GM18505 (cell line): ENCODE results near the gene INPP5A.

Experiments used
- ATAC-seq: cut with Tn5 transposase; IDR thresholded peaks from one replicate; pipeline ENCODE4 v1.9.1; 2021; ENCODE audit not compliant: unreplicated experiment
- POLR2A ChIP-seq: IDR thresholded peaks from 4 replicates; pipeline ENCODE4 v1.6.1; 2011; ENCODE audit warnings: borderline replicate concordance; ENCODE audit not compliant: insufficient read depth, insufficient read length; ENCODE audit errors: extremely low read depth

INPP5A gene

DNA sequence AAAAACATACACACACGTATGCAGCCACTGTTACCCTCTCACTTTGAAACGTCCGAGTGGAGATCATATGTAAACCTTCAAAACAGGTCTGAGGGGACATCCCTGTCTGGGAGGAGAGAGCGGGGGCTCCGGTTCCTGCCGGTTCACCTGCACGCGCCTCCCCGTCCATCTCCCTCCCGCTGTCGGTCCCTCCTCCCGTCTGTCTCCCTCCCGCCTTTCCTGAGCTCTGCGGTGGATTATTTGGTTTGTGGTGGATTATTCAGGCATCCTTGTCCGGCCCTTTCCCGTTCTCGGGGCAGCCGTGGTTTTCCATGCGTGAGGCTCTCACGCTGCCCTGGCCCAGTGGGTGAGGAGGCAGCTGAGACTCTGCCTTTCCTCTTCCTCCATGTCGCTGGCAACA, 188.6 kb downstream of the INPP5A start:
- no peak for TF ChIP-seq POLR2A
- no peak for ATAC-seq

DNA sequence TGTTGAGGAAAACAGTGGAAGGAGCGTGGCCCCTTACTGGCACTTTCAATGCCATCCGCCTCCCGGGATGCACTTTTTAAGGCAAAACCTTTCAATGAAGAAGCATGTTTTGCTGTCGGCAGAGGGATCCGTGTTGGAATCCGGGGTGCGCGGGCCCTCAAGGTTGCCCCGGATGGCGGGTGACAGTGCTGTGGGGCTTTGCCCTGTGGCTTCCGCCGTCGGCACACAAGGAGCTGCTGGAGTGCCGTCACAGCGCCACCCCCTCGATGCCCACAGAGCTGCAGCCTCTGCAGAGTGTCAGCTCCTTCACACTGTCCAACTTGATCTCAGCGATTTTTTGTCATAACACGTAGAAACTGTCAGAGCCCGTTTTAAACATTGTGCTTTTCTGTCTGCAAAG, 189.4 kb downstream of the INPP5A start:
- no peak for TF ChIP-seq POLR2A
- no peak for ATAC-seq

DNA sequence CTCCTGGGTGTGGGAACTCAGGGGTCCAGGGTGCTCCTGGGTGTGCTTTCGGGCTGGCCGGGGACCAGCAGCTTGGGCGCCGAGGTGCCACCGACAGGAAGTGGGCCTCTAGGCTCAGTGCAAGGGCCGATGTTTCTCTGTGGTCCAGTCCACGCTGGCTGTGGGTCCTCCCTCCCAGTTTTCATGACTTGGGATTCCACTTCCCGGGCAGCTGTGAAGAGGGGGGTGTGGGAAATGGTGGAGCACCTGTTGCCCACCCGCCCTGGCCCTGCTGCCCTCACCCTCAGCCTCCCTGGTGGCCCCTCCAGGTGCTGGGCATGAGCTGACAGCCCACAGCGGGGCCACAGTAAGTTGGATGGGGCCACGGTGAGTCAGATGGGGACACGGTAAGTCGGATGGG, 189.8 kb downstream of the INPP5A start:
- ATAC-seq, result no peak
- no peak for TF ChIP-seq POLR2A

DNA sequence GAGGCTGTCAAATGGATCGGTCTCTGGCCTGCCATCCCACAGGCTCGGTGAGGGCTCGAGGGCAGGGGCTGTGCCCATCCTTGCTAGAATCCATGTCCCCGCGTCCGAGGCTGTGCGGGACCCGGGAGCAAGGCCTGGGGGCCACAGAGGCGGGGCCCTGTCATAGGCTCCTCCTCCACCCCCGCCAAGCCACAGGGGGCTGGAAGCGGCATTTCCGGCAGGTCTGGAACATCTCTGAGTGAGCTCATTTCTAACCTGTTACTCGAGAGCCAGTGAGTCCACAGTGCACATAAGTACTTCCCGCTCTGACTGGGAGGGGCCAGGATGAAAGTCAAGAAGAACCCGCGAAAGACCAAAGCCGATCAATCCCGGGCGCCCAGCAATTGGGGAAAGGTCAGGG, 190.7 kb downstream of the INPP5A start:
- no peak for ATAC-seq
- TF ChIP-seq POLR2A, result no peak

DNA sequence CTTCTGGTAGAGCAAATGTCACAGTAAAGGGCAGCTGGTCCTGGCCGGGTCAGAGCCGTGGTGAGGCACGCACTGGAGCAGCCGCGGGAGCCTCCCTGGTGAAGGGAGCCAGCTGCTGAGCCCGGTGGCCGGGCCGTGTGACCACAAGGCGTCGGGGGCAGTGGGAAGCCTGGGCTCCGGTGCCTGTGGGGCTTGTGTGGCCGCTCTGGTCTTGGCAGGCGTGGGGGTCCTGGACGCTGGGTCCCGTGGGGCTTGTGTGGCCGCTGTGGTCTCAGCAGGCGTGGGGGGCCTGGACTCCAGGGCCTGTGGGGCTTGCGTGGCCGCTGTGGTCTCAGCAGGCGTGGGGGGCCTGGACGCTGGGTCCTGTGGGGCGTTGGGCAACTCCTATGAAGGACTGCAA, 191.2 kb downstream of the INPP5A start:
- no peak for ATAC-seq
- TF ChIP-seq POLR2A, result no peak

DNA sequence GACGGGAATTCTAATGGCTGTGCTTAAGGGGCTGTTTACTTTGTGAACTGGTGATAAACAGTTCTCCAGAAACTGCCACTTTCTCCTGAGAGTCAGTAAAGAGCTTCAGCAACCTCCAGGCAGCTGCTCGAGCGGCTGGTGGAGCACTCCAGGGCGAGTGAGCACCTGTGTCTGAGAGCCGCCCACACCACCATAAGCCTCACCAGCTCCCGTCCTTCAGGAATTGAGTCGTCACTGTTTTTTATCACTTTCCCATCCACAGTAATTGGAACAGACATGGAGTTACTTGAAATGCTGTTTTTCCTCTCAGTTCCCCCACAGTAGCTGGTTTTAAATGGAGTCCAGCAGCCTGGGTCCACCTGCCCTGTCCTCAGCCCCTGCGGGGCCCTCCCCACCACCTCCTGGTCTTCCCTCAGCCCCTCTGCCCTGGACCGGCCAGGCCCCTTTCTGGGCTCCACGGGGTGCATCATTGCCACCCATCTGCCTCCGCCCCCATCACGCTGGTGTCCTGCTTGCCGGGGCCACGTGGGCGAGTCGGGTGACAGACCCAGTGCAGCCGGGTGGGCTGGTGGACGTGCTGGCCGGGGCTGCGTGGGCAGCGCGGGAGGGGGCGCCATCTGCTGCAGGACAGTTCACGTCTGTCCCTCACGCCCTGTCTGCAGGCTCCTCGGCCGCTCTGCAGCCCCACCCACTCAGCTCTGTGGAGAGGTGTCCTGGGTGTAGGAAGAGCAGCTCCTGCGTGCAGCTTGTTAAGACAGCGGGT, 192.4 kb downstream of the INPP5A start:
- ATAC-seq, result no peak
- TF ChIP-seq POLR2A, result no peak

DNA sequence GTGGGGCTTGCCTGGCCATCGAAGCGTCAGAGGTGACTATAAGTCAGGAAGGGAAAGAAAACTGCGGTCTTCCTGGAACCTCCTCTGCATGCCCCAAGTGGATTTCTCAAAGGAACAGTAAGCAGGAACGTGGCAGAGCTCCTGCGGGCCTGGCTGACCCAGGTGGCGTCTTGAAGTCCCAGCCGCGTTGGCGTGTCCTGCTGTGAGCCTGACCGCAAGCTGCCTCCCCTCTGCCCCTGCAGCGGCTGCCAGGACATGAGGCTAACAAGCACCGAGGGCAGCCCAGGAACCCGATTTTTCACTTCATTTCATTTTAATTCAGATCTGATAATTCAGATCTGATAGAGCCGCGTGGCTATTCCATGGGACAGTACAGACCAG, 193.0 kb downstream of the INPP5A start:
- ATAC-seq, result no peak
- no peak for TF ChIP-seq POLR2A

DNA sequence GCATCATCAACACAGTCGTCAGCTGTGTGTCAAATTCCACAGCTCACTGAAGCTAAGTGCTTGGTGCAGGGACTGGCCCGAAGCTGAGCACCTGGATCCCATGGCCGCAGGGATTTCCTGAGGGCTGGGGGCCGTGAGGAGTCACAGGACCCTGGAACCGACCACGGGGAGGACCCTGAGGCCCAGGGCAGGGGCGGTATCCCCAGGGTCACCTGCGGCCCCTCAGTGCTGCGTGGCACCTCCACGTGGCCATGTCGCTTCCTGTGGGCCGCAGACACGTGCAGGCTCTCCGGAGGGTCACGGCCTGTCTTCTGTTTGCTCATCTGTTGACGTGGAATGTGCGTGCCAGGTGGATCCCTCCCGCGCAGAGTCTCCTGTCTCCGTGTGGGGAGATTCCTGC, 194.9 kb downstream of the INPP5A start:
- no peak for ATAC-seq
- TF ChIP-seq POLR2A, result no peak

DNA sequence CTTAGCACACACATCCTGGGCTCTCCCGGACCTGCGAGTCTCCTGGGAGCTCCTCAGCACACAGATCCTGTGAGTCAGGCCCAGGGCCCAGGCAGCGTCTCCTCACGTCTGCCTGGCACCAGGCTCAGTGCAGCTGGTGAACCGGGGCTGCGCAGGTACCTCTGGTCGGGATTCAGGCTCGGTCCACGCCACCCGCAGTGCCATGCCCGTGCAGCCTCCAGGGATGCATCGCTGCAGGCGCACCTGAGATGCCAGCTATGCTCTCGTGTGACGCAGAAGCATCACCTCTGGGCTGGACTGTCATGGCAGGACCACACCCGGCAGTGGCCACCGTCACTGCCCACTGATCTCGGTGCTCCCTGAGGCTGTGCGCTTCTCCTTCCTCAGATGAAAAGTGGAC, 196.3 kb downstream of the INPP5A start:
- no peak for ATAC-seq
- TF ChIP-seq POLR2A, result no peak

DNA sequence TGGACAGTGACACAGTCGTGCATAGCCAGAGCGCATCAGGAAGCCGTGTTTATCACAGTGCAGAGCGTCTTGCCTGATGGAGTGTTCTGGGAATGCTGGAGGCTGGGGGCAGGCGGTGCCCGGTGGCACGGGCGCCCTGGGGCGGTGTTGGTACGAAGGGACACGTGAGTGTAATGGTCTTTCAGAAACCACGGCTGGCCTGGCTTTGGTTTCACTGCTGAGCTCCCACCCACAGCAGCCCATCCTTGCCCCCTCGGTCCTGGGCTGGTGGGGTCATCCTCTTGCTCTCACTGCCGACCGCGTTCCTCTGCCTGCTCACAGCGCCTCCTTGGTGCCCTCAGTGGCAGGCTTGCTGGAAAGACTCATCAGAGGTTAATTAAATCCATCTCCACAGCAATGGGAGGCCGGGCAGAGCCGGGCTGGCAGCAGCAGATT, 197.8 kb downstream of the INPP5A start:
- ATAC-seq, result no peak
- TF ChIP-seq POLR2A, result no peak

DNA sequence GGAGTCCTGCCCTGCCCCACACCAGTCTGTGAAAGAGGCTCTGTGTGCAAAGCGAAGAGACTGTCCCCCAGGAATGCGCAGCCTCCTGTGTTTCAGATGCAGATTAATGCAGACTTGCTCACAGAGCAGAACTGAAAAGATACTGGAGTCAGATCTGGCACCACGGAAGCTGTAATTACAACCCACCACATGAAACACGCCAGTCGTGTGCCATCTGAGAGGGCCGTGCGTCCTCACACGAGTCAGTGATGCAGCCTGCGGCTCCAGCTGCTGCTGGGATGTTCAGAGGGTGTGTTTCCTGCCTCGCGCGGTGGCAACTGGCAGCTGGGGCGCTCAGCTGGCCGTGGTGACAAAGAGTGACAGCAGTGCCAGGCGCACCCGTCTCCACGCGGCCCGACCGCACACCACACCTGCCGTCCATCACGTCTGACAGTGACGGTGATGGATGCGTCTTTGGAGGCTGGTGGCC, 198.4 kb downstream of the INPP5A start:
- TF ChIP-seq POLR2A, result no peak
- ATAC-seq, result no peak

DNA sequence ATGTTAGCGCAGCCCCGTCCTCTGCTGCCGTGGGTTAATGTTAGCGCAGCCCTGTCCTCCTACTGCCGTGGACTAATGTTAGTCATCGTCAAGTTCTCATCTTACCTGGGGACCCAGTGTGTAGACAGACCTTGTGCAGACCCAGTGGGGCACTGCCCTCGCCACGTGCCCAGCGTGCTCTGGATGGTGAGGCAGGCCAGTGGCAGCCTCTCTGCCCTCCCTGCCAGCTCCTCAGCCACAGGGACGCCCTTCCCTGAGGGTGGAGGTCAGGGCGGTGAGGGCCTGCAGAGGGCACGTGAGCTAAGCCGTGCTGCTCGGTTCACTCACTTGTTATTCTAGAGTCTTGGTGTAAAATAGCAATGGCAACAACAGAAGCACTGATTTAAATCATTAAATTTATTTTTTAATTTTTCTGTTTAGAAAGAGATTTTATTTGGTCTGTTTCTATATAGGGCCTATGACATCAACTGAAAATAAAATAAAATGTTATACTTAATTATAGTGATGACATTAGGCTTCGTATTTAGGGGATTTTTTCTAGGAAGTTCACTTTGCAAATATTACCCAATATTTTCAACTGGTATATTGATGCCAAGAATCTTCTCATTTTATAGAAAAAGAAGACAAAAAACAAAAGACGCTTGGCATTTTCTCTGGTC, 199.9 kb downstream of the INPP5A start:
- TF ChIP-seq POLR2A, result no peak
- ATAC-seq, result no peak

DNA sequence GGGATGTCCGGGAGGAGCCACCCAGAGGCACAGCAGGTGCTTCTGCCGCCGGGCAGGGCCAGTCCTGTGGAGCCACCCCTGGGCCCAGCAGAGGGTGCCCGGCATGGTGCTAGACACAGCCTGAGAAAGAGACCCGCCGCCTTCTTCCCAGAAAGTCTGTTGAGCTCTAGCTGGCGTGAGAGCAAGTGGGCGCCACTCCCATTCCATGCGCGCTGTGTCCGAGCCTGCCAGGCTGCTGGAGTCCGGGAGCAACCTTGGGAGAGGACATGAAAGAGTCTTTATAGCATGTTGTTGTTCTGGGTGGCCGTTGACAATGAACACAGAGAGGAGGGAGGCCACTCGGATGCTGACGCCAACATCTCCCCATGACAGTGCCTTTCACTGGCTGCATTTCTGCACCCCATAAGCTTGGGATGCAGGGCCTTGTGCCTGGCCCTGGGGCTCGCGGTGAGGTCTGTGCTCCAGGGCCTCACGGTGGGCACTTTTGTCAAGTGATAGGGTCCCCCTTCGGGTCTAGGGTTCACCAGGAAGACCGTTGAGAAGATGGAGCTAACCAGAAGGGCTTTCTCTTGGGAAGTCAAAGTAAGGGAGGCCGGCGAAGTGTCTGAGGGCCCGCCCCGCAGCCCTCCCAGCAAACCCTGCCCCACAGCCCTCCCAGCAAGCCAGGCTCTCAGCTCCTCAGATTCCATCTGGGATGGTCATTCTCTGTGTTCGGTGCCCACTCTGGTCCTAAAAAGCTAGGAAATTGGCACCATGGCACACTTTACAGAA, 201.1 kb downstream of the INPP5A start:
- no peak for ATAC-seq
- no peak for TF ChIP-seq POLR2A
